OCI-LY1 (cell line): Measurements from ENCODE around the gene HOXA3.

Experiments
- EZH2 ChIP-seq: fragments of 200-600 bp; sonication (generic), shearing (Covaris generic); IDR thresholded peaks from 2 replicates; pipeline ENCODE4 v1.8.0; 2017; ENCODE audit warnings: borderline replicate concordance, mixed run types, mild to moderate bottlenecking, antibody characterized with exemption, low read length, moderate library complexity, mixed read lengths
- TF ChIP-seq, protein P1 (sequence below): fragments of 200-600 bp; sonication (generic), shearing (Covaris generic); IDR thresholded peaks from 2 replicates; pipeline ENCODE4 v1.5.1; 2017; ENCODE audit warnings: mild to moderate bottlenecking, antibody characterized with exemption, low read length, moderate library complexity, mixed read lengths

DNA sequence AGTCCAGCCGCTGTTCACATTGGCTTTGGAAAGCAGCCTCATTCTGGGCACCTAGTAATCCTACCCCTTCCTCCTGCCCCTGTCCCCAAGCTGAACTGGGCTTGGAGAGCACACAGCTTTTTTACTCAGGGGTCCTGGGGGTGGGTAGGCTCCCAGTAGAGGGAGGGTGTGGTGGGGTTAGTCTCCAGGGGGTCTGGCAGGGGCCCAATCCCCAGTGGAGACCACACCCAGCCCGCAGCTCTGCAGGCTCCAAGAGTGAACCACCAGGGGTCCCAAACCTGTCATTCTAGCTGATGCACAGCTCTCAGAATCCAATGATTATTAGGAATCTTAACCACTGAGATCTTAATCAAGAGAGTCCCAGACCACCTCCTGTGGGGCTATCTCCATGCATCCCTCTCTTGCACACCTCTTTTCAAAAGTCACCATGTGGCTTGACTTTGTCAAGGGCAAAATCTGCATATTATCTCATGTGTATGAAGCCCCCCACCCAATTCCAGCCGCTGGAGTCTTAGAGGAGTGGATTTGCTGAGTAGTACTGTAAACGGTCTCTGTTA is 30.0 kb upstream of the HOXA3 start:
- TF ChIP-seq, protein P1, sequence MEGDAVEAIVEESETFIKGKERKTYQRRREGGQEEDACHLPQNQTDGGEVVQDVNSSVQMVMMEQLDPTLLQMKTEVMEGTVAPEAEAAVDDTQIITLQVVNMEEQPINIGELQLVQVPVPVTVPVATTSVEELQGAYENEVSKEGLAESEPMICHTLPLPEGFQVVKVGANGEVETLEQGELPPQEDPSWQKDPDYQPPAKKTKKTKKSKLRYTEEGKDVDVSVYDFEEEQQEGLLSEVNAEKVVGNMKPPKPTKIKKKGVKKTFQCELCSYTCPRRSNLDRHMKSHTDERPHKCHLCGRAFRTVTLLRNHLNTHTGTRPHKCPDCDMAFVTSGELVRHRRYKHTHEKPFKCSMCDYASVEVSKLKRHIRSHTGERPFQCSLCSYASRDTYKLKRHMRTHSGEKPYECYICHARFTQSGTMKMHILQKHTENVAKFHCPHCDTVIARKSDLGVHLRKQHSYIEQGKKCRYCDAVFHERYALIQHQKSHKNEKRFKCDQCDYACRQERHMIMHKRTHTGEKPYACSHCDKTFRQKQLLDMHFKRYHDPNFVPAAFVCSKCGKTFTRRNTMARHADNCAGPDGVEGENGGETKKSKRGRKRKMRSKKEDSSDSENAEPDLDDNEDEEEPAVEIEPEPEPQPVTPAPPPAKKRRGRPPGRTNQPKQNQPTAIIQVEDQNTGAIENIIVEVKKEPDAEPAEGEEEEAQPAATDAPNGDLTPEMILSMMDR: no peak
- TF ChIP-seq EZH2: no peak
